GM21367 (cell line): ENCODE measurements around the gene JAM3.

Source experiments
- ATAC-seq: cut with Tn5 transposase; IDR thresholded peaks from one replicate; pipeline ENCODE4 v1.9.1; 2021; ENCODE audit not compliant: unreplicated experiment

Gene JAM3

GRCh38 chr11:134068829-134069425 is at the start of gene JAM3:
JAM3 (plus strand) TSS chr11:134069072; CDS start chr11:134069084, 12 bp downstream.
- ATAC-seq, result peak; percentile 86

- ATAC-seq, result no peak
These were observed 49.4 kb upstream of the JAM3 start for GRCh38 chr11:134019500-134019899.

DNA sequence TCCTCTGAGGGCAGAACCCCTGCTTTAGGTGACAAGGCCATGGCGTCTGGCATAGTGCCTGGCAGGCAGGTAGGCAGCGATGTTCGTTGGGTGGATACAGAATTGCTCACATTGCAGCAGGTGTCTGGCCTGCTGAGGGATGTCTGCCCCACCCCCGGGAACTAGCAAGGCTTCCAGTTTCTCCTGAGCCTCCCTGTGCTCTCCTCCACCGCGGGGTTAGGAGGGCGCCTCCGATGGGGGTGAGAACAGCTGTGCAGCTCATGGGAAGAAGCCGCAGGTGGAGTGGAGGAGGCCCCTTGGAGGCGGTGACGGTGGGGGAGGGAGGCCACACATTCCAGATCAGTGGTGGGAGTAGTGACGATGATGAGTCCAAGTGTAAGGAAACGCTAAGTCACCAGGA is 48.3 kb upstream of the JAM3 start:
- no peak for ATAC-seq

DNA sequence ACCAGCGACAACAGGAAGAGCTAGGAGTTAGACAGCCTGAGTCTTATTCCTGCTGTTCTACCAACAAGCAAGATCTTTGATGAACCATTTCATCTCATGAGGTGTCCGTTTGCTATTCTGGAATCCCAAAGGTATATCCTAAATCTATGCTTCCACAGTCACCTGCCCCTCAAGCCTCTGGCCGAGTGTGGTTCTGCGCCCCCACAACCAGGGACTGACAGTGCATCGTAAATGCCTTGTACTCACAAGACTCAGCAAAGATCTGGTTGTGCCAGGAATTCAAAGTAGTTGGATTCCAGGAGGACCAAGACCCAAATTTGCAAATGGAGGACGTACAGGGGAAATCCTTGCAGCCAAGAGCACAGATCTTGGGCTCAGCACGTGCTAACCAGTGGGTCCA is 47.5 kb upstream of the JAM3 start:
- ATAC-seq, result no peak

- ATAC-seq, result no peak
These were observed 46.1 kb upstream of the JAM3 start for GRCh38 chr11:134022748-134023147.

GRCh38 chr11:134024420-134025081 is 44.3 kb upstream of the JAM3 start:
- no peak for ATAC-seq

GRCh38 chr11:134025082-134025429 is 43.8 kb upstream of the JAM3 start:
- ATAC-seq, result no peak

- ATAC-seq, result no peak
These were observed 42.1 kb upstream of the JAM3 start for GRCh38 chr11:134026655-134027343.

DNA sequence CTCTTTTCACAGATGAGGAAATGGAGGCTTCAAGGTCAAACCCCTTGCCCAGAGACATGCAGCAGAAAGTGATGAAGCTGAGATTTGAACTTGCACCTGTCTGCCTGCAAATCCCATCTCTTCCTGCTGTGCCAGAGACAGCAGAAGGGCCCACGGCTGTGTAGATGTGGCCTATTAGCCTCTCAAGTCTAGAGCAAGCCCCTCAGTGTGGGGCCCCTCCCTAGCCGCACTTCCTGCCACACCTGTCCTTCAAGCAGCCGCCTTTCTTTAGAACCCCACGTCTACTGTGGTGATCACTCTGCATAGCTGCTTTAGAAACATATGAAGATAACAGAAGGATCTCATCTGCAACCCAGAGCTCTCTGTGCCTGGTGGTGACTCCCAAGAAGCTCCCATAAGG is 41.2 kb upstream of the JAM3 start:
- ATAC-seq, result no peak

- ATAC-seq, result no peak
These were observed 40.4 kb upstream of the JAM3 start for GRCh38 chr11:134028368-134028920.

DNA sequence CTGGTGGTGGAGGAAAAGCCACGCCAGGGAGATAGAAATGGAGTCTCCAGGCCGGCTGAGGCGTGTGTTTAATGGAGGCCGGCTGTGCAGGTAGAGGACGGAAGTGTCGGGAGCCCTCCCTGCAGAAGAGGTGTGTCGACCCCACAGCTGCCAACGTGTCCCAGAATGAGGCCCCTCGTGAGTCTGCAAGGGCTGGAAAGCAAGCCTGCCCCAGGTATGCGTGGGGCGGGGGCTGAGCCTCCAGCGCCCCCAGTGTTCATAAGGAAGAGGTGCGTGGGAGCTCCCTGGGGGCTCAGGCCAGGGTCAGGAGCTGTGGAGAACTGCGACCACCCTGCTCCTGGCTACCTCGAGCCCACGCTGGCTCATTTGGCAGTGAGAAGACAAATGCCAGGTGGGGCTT is 38.0 kb upstream of the JAM3 start:
- ATAC-seq, result no peak

- no peak for ATAC-seq
These were observed 36.8 kb upstream of the JAM3 start for GRCh38 chr11:134032043-134032442.

DNA sequence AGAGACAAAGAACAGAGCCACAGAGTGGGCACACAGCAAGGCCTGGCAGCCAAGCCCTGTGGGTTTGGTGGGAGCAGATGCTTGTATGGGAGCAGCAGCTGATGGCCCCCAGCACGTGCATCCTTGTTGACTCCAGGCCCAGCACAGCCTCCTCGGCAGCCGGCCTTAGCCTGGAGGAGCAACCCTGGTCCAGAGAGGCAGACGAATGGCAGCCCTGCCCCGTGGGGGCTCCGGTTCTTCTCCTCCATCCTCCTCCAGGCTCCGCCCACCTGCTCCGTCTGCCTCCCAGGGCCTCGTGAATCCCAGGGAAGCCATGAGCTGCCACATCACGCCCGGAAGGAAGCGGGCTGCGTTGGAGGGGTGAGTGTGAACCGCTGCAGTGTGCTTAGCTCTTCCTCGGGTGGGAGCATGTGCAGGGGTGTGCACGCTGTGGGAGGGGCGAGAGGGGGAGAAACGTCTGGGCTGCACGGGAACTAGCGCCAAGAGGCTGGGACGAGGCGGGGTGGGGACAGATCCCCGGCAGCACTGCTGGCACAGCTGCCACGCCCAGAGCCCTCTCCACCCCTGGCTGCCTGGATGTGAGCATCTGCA is 36.3 kb upstream of the JAM3 start:
- ATAC-seq, result no peak

- ATAC-seq, result no peak
These were observed 35.6 kb upstream of the JAM3 start for GRCh38 chr11:134033276-134033675.

- peak; percentile 79 for ATAC-seq
These were observed 35.0 kb upstream of the JAM3 start for GRCh38 chr11:134033696-134034491.

DNA sequence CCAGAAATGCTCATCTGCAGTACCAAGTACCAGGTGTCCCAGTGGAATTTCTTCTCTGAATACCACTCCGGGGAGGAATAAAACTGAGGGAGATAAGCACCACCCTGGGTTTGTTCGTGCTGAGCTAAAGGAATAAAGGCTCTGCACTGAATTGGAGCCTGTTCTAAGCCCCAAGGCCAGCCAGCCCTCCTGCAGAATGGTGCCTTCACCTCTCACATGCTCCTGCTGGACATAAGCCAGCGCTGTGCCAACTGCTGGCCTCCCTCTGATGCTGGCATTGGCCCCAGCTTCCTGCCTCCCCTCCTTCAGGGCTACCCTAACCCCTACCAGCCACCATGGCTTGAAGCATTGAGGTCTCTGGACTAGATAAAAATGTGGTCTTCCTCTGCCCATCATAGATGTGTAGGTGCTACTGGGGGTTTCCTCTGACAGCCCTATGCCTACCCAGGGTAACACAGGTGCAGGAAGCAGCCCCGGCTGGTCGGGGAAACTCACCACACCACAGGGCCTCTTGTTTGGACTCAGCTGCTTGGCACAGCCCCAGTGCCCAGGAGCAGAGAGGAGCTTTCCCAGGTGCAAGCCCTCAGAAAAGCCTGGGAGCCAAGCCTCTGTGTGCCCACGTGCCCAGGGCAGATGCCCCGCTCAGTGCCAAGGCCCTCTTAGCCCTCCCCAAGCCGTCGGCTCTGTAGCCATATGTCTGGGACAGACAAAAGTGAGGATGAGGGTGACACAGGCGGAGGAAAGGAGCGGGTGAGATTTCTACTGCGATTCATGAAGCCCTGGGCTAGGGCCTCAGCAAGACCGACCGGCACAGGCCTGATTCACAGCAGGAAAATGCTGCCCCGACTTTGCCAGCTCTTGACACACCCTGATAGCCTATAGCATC is 34.1 kb upstream of the JAM3 start:
- ATAC-seq, result no peak

DNA sequence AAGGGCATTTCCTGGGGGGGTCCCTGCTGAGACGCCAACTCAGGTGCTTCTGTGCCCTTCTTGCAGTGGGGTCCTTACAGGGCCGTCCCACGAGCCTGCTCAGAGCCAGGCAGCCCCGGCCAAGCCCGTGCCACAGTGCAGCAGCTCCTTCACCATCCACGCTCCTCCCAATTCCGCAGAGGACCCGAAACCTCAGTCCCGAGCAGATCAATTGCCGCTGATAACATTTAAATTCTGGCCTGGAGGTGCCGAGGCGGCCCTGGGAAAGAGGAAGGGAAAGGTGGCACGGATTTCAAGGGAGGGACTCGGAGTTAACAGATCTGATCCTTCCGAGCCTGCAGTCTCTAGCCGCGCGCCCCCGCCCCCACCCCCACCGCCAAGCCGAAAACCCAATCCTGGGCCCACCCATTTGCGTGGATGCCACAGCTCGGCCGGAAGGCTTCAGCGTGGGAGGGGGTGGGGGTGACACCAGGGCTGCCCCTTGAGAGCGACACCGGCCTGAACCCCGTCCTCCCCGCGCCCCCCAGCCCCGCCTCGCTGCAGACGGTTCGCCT is 32.3 kb upstream of the JAM3 start:
- no peak for ATAC-seq

- peak; percentile 69 for ATAC-seq
These were observed 31.6 kb upstream of the JAM3 start for GRCh38 chr11:134037046-134037908.
